ENCODE data around the gene RET. TPM values are rescaled to one million over a fixed set of nuclear protein-coding genes. Genes with fewer than 3 reads are reported as not detected.
A peak's percentile ranks its signal among the peaks of the same experiment; 100 is the strongest.

RET gene
- total and polyA plus RNA-seq, 4 donors, result 0.31 to 1.3 (median 0.77) TPM

- no peak for ATAC-seq (ENCODE audit: insufficient read depth, low FRiP score)
Observed at GRCh38 chr10:43174969-43175368, 98.1 kb downstream of the RET start.

DNA sequence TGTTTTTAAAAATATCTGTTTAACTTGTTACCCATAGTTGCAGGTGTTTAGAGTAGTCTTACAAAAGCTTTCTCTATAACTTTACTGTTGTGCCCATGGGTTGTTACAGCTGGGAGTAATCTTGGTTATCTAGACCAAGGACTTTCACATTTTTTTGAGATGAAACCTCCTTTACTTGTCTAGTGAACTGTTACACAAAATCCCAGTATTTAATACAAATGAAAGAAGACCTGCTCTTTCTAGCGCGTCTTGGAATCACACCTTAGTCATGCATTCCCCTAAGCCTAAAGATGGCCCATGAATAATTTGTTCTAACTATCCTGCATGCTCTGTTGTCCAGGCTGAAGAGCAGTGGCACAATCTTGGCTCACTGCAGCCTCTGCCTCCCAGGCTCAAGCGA is 99.4 kb downstream of the RET start:
- TF ChIP-seq, protein P1, sequence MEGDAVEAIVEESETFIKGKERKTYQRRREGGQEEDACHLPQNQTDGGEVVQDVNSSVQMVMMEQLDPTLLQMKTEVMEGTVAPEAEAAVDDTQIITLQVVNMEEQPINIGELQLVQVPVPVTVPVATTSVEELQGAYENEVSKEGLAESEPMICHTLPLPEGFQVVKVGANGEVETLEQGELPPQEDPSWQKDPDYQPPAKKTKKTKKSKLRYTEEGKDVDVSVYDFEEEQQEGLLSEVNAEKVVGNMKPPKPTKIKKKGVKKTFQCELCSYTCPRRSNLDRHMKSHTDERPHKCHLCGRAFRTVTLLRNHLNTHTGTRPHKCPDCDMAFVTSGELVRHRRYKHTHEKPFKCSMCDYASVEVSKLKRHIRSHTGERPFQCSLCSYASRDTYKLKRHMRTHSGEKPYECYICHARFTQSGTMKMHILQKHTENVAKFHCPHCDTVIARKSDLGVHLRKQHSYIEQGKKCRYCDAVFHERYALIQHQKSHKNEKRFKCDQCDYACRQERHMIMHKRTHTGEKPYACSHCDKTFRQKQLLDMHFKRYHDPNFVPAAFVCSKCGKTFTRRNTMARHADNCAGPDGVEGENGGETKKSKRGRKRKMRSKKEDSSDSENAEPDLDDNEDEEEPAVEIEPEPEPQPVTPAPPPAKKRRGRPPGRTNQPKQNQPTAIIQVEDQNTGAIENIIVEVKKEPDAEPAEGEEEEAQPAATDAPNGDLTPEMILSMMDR (IDR thresholded peaks at IDR 0.05; ENCODE audit: control extremely low read depth, extremely low read depth), result no peak
- DNase-seq (no peak), ATAC-seq (ENCODE audit: insufficient read depth, low FRiP score) (no peak)
- WGBS, 2 donors, result 94 to 99% methylated on average over 3 of the region's 3 CpGs
- Histone ChIP-seq H3K9ac (ENCODE audit: insufficient read depth in 1 of 2, low read length in 2 of 2) (no peak overlapping the region), H3K36me3 (ENCODE audit: control insufficient read depth in 4 of 4, insufficient read depth in 4 of 4, low read length in 4 of 4) (peaks cover 10 to 37% (median 32%) of the 10 kb centered on the region in 4 donors), H3K9me3 (ENCODE audit: control insufficient read depth in 4 of 4, insufficient read depth in 3 of 4, low read length in 3 of 4) (peaks cover 0 to 4% (median 0%) of the 10 kb centered on the region in 4 donors), H3K4me3 (no peak overlapping the region), H3K4me1 (ENCODE audit: control insufficient read depth in 5 of 5, insufficient read depth in 5 of 5, low read length in 5 of 5) (peaks cover 1 to 8% (median 6%) of the 10 kb centered on the region in 5 donors), H3K27ac (ENCODE audit: low read depth in 1 of 2, low read length in 1 of 2) (no peak overlapping the region), H3K27me3 (ENCODE audit: control insufficient read depth in 3 of 3, insufficient read depth in 3 of 3, low read length in 2 of 3) (no peaks in the 10 kb centered on the region)

More at GRCh38 chr10:43174969-43175368, 98.1 kb downstream of the RET start:
- Histone ChIP-seq H3K27ac (ENCODE audit: low read depth in 1 of 2, low read length in 1 of 2) (no peak overlapping the region), H3K36me3 (ENCODE audit: control insufficient read depth in 4 of 4, insufficient read depth in 4 of 4, low read length in 4 of 4) (peaks cover 8 to 35% (median 28%) of the 10 kb centered on the region in 4 donors), H3K4me1 (ENCODE audit: control insufficient read depth in 5 of 5, insufficient read depth in 5 of 5, low read length in 5 of 5) (peaks cover 1 to 13% (median 7%) of the 10 kb centered on the region in 5 donors), H3K9me3 (ENCODE audit: control insufficient read depth in 4 of 4, insufficient read depth in 3 of 4, low read length in 3 of 4) (peaks cover 0 to 4% (median 0%) of the 10 kb centered on the region in 4 donors), H3K9ac (ENCODE audit: insufficient read depth in 1 of 2, low read length in 2 of 2) (no peak overlapping the region), H3K4me3 (no peak overlapping the region), H3K27me3 (ENCODE audit: control insufficient read depth in 3 of 3, insufficient read depth in 3 of 3, low read length in 2 of 3) (no peaks in the 10 kb centered on the region)
- WGBS, 2 donors, result 68 to 76% methylated on average over 6 of the region's 6 CpGs
- TF ChIP-seq, protein P1 (IDR thresholded peaks at IDR 0.05; ENCODE audit: control extremely low read depth, extremely low read depth), result no peak
- peak in 1 of 3 donors; percentile 16 for DNase-seq

DNA sequence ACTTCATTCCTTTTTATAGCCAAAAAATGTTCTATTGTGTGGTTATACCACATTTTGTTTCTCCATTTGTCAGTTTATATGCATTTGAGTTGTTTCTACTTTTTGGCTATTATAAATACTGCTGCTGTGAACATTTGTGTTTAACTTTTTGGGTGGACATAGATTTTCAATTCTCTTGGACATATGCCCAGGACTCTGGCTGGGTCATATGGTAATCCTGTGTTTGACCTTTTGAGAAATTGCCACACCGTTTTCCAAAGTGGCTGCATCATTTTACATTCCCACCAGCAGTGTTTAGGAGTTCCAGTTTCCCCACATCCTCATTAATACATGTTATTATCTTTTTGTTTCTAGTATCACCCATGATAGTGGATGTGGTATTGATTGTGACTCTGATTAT is 100.7 kb downstream of the RET start:
- Histone ChIP-seq H3K27me3 (ENCODE audit: control insufficient read depth in 3 of 3, insufficient read depth in 3 of 3, low read length in 2 of 3) (no peaks in the 10 kb centered on the region), H3K36me3 (ENCODE audit: control insufficient read depth in 4 of 4, insufficient read depth in 4 of 4, low read length in 4 of 4) (peaks cover 18 to 42% (median 33%) of the 10 kb centered on the region in 4 donors), H3K4me3 (no peak overlapping the region), H3K4me1 (ENCODE audit: control insufficient read depth in 5 of 5, insufficient read depth in 5 of 5, low read length in 5 of 5) (peaks cover 1 to 8% (median 6%) of the 10 kb centered on the region in 5 donors), H3K27ac (ENCODE audit: low read depth in 1 of 2, low read length in 1 of 2) (no peak overlapping the region), H3K9me3 (ENCODE audit: control insufficient read depth in 4 of 4, insufficient read depth in 3 of 4, low read length in 3 of 4) (peaks cover 0 to 4% (median 0%) of the 10 kb centered on the region in 4 donors), H3K9ac (ENCODE audit: insufficient read depth in 1 of 2, low read length in 2 of 2) (no peak overlapping the region)
- DNase-seq (no peak), ATAC-seq (ENCODE audit: insufficient read depth, low FRiP score) (no peak)
- WGBS, 2 donors, result 58 to 90% methylated on average over 1 of the region's 1 CpG
- TF ChIP-seq, protein P1 (IDR thresholded peaks at IDR 0.05; ENCODE audit: control extremely low read depth, extremely low read depth), result no peak

Other genes with a start within 250 kb of the RET start
- 10 to 100 TPM; 29.2 to 37.4 TPM for gene CSGALNACT2, start 61.4 kb downstream of the RET start, total RNA-seq
- 10 to 100 TPM in 1 of 2 donors, 1 to 10 TPM in 1; 9.8 to 48.4 TPM for gene CSGALNACT2, start 61.4 kb downstream of the RET start, polyA plus RNA-seq
- gene RASGEF1A, start 190.0 kb downstream of the RET start, total RNA-seq, result 1 to 10 TPM; 3.8 to 4.3 TPM
- gene RASGEF1A, start 190.0 kb downstream of the RET start, polyA plus RNA-seq, result 1 to 10 TPM in 1 of 2 donors, under 1 TPM in 1; 0.98 to 5.7 TPM